GM23338 (cell line): ENCODE measurements around the gene SPATA9.
"Not testable (repeated sequence)": the region's sequence is repeated elsewhere in the genome, so short reads cannot be mapped to it uniquely, and the experiment has no call there.

Experiments
- CREB1 ChIP-seq: fragments of 250-450 bp; sonication (Bioruptor Pico); IDR thresholded peaks from 2 replicates; pipeline ENCODE4 v1.5.0; 2020; ENCODE audit warnings: low read depth, mild to moderate bottlenecking, moderate library complexity
- CTCF ChIP-seq, 2 experiments: fragments of 200-600 bp in 1 of 2; sonication (generic) in 1 of 2; conservative IDR thresholded peaks; 2 replicates each; pipeline versions ENCODE4 v1.5.1 to v1.6.1; 2016 to 2017; ENCODE audit warnings: antibody characterized with exemption in 2 of 2, low read depth in 2 of 2, mild to moderate bottlenecking in 2 of 2, moderate library complexity in 1 of 2
- EZH2 ChIP-seq: fragments of 200-600 bp; sonication (generic); IDR thresholded peaks from one replicate; pipeline ENCODE4 v1.8.0; 2017; ENCODE audit warnings: antibody characterized with exemption, mild to moderate bottlenecking, low read depth; ENCODE audit not compliant: unreplicated experiment
- EZH2phosphoT487 ChIP-seq: fragments of 200-600 bp; sonication (generic); IDR thresholded peaks from one replicate; pipeline ENCODE4 v1.8.1; 2018; ENCODE audit warnings: antibody characterized with exemption; ENCODE audit not compliant: unreplicated experiment
- JUNB ChIP-seq: IDR thresholded peaks from one replicate; pipeline ENCODE4 v1.6.1; 2016; ENCODE audit warnings: antibody characterized with exemption; ENCODE audit not compliant: unreplicated experiment
- NANOG ChIP-seq: IDR thresholded peaks from 2 replicates; pipeline ENCODE4 v1.6.1; 2016; ENCODE audit warnings: antibody characterized with exemption, borderline replicate concordance
- POLR2AphosphoS5 ChIP-seq: IDR thresholded peaks from 2 replicates; pipeline ENCODE4 v1.6.1; 2016; ENCODE audit warnings: antibody characterized with exemption, low read depth
- REST ChIP-seq: IDR thresholded peaks from one replicate; pipeline ENCODE4 v1.6.1; 2018; ENCODE audit warnings: antibody characterized with exemption; ENCODE audit not compliant: unreplicated experiment
- ZNF114 ChIP-seq: fragments of 250-450 bp; sonication (Bioruptor Pico); IDR thresholded peaks from 2 replicates; pipeline ENCODE4 v1.5.0; 2020; ENCODE audit warnings: mild to moderate bottlenecking, moderate library complexity
- ZNF331 ChIP-seq: fragments of 250-450 bp; sonication (Bioruptor Pico); IDR thresholded peaks from 2 replicates; pipeline ENCODE4 v1.5.0; 2020; ENCODE audit warnings: low read depth, mild to moderate bottlenecking, moderate library complexity

GRCh38 chr5:95632942-95633341, 49.8 kb downstream of the SPATA9 start:
- TF ChIP-seq REST; NANOG; CTCF (conservative IDR thresholded peaks at IDR 0.05; ENCODE audit: low read depth in 2 of 2); EZH2; POLR2AphosphoS5; CREB1 (CRISPR knock-in tag); ZNF331 (CRISPR knock-in tag); ZNF114 (CRISPR knock-in tag); JUNB; EZH2phosphoT487: not testable (repeated sequence)
